Prostate gland (tissue), 2 donors: ENCODE results near the gene RAD54L. TPM values are rescaled to one million over a fixed set of nuclear protein-coding genes. Genes with fewer than 3 reads are reported as not detected.
"Not testable (repeated sequence)": the region's sequence is repeated elsewhere in the genome, so short reads cannot be mapped to it uniquely, and the experiment has no call there.

ENCODE experiments used
- DNase-seq: peaks from one replicate; pipeline ENCODE4 v3.0.0-alpha.2; 2019; ENCODE audit warnings: low spot score
- H3K27ac ChIP-seq, 2 donors: fragments of 200-600 bp; sonication (generic); 2 replicates each; pipeline ENCODE4 v1.5.1; 2017 to 2019
- H3K27me3 ChIP-seq: fragments of 200-600 bp; sonication (generic); replicated peaks from 2 replicates; pipeline ENCODE4 v1.5.1; 2019; ENCODE audit not compliant: insufficient read depth
- H3K36me3 ChIP-seq, 2 donors: fragments of 200-600 bp; sonication (generic); 1 replicate in 1 of 2; 2 replicates in 1 of 2; pipeline versions ENCODE4 v1.5.1 to v1.8.1; 2017 to 2019
- H3K4me1 ChIP-seq: fragments of 200-600 bp; sonication (generic); replicated peaks from 2 replicates; pipeline ENCODE4 v1.5.1; 2019
- H3K4me3 ChIP-seq, 2 donors: fragments of 200-600 bp; sonication (generic); 2 replicates each; pipeline ENCODE4 v1.5.1; 2017 to 2019
- H3K9me3 ChIP-seq: fragments of 200-600 bp; sonication (generic); 2 replicates; pipeline ENCODE4 v1.5.1; 2017
- POLR2A ChIP-seq: fragments of 450-650 bp; IDR thresholded peaks from one replicate; pipeline ENCODE4 v1.6.1; 2016; ENCODE audit warnings: antibody characterized with exemption, mild to moderate bottlenecking
- POLR2AphosphoS5 ChIP-seq: sonication (generic); formaldehyde crosslinking; IDR thresholded peaks from one replicate; pipeline ENCODE4 v1.6.1; 2017; ENCODE audit warnings: antibody characterized with exemption
- WGBS: methylation state at CpG from one replicate; pipeline ENCODE4 v1.1.5; 2018; 5-methylcytosine and 5-hydroxymethylcytosine counted together
- intact Hi-C: fragments of 100-400 bp; cut with DNase I; formaldehyde crosslinking; loops from one replicate; pipeline ENCODE4 v1.14.2; 2022
- total RNA-seq, 2 donors: library from RNA; depleted of rRNA; stranded (reverse); fragments of >200 nt; gene quantifications; one replicate each; pipeline ENCODE4 v1.1.0, GENCODE V29; 2016
- TF ChIP-seq, protein P1 (sequence below), 4 experiments: fragments of 200-600 bp in 2 of 4; fragments of 450-650 bp in 2 of 4; sonication (generic) in 2 of 4; IDR thresholded peaks; 1 replicate in 3 of 4; 2 replicates in 1 of 4; pipeline ENCODE4 v1.5.1; 2016 to 2019; ENCODE audit warnings: antibody characterized with exemption in 4 of 4, mild to moderate bottlenecking in 2 of 4, moderate library complexity in 2 of 4

RAD54L gene
- total RNA-seq, 2 donors from 2014 or later = 8.2 to 8.4 TPM

DNA sequence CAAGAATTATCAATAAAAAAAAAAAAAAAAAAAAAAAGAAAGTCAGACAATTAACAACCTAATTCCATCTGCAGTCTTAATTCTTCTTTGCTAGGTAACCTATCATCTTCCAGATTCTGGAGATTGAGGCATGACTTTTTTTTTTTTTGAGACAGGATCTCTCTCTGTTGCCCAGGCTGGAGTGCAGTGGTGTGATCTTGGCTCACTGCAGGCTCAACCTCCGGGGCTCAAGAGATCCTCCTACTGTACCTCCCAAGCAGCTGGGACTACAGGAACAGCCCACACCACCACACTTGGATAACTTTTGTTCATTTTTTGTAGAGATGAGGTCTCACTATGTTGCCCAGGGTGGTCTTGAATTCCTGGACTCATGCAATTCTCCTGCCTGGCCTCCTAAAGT lies 4.6 kb upstream of the RAD54L start:
- Histone ChIP-seq H3K27me3 (no peaks in the 10 kb centered on the region), H3K9me3 (no peaks in the 10 kb centered on the region), H3K27ac (no peak overlapping the region), H3K4me3 (no peak overlapping the region), H3K4me1 (no peaks in the 10 kb centered on the region), H3K36me3 (no peaks in the 10 kb centered on the region)
- intact Hi-C loops = no loop called here
- WGBS = 63% methylated on average over 1 of the region's 1 CpG
- no peak for DNase-seq
- TF ChIP-seq, protein P1, sequence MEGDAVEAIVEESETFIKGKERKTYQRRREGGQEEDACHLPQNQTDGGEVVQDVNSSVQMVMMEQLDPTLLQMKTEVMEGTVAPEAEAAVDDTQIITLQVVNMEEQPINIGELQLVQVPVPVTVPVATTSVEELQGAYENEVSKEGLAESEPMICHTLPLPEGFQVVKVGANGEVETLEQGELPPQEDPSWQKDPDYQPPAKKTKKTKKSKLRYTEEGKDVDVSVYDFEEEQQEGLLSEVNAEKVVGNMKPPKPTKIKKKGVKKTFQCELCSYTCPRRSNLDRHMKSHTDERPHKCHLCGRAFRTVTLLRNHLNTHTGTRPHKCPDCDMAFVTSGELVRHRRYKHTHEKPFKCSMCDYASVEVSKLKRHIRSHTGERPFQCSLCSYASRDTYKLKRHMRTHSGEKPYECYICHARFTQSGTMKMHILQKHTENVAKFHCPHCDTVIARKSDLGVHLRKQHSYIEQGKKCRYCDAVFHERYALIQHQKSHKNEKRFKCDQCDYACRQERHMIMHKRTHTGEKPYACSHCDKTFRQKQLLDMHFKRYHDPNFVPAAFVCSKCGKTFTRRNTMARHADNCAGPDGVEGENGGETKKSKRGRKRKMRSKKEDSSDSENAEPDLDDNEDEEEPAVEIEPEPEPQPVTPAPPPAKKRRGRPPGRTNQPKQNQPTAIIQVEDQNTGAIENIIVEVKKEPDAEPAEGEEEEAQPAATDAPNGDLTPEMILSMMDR (IDR thresholded peaks at IDR 0.05) = no peak
- TF ChIP-seq POLR2AphosphoS5 = no peak
- TF ChIP-seq POLR2A = no peak

DNA sequence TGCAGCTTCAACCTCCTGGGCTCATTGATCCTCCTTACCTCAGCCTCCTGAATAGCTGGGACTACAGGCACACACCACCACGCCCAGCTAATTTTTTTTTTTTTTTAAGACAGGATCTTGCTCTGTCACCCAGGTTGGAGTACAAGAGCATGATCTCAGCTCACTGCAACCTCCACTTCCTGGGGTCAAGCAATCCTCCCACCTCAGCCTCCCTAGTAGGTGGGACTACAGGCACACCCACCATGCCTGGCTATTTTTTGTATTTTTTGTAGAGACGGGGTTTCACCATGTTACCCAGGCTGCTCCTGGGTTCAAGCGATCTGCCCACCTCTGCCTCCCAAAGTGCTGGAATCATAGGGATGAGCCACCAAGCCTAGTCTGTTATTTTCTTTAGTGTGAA lies 3.7 kb upstream of the RAD54L start:
- H3K36me3 ChIP-seq, H3K27me3 ChIP-seq, DNase-seq, H3K27ac ChIP-seq, H3K9me3 ChIP-seq, H3K4me3 ChIP-seq, intact Hi-C loops, H3K4me1 ChIP-seq: not testable (repeated sequence)
- 92% methylated on average over 3 of the region's 3 CpGs for WGBS

DNA sequence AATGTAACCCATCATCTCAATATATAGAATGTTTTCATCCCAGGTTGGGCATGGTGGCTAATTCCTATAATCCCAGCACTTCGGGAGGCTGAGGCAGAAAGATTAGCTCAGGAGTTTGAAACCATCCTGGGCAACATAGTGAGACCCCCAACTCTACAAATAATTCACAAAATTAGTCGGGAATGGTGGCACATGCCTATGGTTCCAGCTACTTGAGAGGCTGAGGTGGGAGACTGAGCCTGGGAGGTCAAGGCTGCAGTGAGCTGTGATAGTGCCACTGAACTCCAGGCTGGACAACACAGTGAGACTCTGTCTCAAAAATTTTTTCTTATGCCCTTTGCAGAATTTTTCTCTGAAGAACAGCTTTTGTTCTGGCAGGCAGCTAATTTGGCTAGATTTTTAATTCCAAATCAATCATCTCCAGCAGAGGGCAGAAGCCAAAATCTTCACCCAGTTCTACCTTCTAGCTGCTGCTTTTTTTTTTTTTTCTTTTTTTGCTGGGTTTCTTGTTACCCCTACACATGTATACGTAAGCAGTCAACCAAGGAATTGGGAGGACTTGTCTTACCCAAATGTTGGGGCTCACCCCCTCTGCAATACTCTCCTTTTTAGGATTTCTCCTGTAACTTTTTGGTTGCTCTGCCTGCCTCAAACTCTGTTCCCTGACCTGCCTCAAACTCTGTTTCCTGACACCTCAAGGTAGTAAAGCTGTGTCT lies 2.7 kb upstream of the RAD54L start:
- intact Hi-C loops = no loop called here
- 66% methylated on average over 3 of the region's 3 CpGs for WGBS
- Histone ChIP-seq H3K4me1 (no peaks in the 10 kb centered on the region), H3K36me3 (no peaks in the 10 kb centered on the region), H3K27ac (no peak overlapping the region), H3K27me3 (no peaks in the 10 kb centered on the region), H3K9me3 (no peaks in the 10 kb centered on the region), H3K4me3 (no peak overlapping the region)
- TF ChIP-seq, protein P1 (IDR thresholded peaks at IDR 0.05) = peak in 2 of 4 experiments; percentile 13 to 22
- TF ChIP-seq POLR2A (no peak), POLR2AphosphoS5 (no peak)
- no peak for DNase-seq

DNA sequence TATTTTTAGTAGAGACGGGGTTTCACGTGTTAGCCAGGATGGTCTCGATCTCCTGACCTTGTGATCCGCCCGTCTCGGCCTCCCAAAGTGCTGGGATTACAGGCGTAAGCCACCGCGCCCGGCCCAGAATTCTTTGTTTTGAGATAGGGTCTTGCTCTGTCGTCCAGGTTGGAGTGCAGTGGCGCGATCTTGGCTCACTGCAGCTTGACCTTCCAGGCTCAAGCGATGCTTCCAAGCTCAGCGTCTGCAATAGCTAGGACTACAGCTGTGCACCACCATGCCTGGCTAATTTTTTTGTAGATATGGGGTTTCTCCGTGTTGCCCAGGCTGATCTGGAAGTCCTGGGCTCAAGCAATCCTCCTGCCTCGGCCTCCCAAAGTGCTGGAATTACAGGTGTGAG lies 1.4 kb upstream of the RAD54L start:
- H3K4me3 ChIP-seq, H3K36me3 ChIP-seq, H3K9me3 ChIP-seq, DNase-seq, H3K27me3 ChIP-seq, intact Hi-C loops, H3K27ac ChIP-seq, H3K4me1 ChIP-seq: not testable (repeated sequence)
- WGBS = 93% methylated on average over 17 of the region's 17 CpGs

DNA sequence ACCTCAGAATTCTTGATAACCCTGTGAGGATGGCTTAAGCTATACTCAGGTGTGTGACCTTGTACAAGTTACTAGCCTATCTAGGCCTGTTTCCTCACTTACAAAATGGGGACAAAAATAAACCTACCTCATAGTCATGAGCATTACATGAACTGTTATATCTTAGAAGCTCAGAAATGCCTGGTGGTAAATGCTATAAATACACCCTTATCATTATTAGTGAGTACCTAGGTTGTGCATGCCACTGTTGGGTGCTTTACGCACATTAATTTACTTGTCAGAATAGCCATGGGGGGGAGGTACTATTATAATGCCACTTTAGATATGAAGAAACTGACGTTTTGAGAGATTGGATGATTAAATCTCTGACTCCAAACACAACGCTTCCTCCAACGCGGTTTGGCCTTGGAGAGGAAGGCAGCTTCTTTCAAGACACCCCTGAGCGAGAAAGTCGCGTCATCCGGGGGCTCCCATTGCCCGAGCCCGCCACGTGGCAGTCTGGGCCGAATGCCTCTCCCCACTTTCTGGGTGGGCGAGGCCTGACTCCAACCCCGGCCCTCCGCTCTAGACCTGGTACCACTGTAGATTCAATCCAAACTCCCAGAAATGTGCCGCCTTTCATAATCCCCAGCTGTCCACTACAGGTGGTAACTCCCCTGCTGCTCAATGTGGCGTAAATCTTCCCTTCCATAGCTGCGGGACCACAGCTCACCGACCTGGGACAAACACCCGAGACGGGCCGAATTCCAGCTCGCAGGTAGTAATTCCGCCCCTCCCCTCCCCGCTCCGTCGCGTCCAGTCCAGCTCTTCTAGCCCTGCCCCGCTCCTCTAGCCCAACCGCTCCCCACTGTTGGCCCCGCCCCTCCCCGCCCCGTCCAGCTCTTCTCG lies 771 bp upstream of the RAD54L start:
- no peaks in the 10 kb centered on the region for H3K9me3 ChIP-seq
- intact Hi-C loops = no loop called here
- peak overlapping the region; percentile 38 to 41 for H3K4me3 ChIP-seq
- TF ChIP-seq POLR2A (peak; percentile 56), POLR2AphosphoS5 (peak; percentile 3)
- TF ChIP-seq, protein P1 (IDR thresholded peaks at IDR 0.05) = peak in 1 of 4 experiments; percentile 11
- H3K36me3 ChIP-seq = no peaks in the 10 kb centered on the region
- no peak for DNase-seq
- WGBS = 2% methylated on average over 35 of the region's 35 CpGs
- peak overlapping the region; percentile 67 to 79 for H3K27ac ChIP-seq
- H3K4me1 ChIP-seq = no peaks in the 10 kb centered on the region
- no peaks in the 10 kb centered on the region for H3K27me3 ChIP-seq
